K562 (cell line): ENCODE data around the gene CAPRIN1. TPM values are rescaled to one million over a fixed set of nuclear protein-coding genes. Genes with fewer than 3 reads are reported as not detected.

Experiments
- ARID2 ChIP-seq: fragments of 450-650 bp; IDR thresholded peaks from 2 replicates; pipeline ENCODE4 v1.6.1; 2017; ENCODE audit warnings: antibody characterized with exemption, mild to moderate bottlenecking
- ASH1L ChIP-seq: fragments of 450-650 bp; IDR thresholded peaks from 2 replicates; pipeline ENCODE4 v1.6.1; 2018; ENCODE audit warnings: borderline replicate concordance, mild to moderate bottlenecking, low read depth; ENCODE audit not compliant: partially characterized antibody
- HMG20A ChIP-seq: fragments of 450-650 bp; formaldehyde crosslinking; conservative IDR thresholded peaks from 2 replicates; pipeline ENCODE4 v1.4.0; 2020; ENCODE audit warnings: mild to moderate bottlenecking, mixed read lengths
- KHSRP ChIP-seq: fragments of 450-650 bp; IDR thresholded peaks from 2 replicates; pipeline ENCODE4 v1.6.1; 2017
- MBD1 ChIP-seq: fragments of 250-450 bp; sonication (Bioruptor Pico); IDR thresholded peaks from 2 replicates; pipeline ENCODE4 v1.8.0; 2022; ENCODE audit warnings: inconsistent platforms
- POU5F1 ChIP-seq: fragments of 150-350 bp; IDR thresholded peaks from 2 replicates; pipeline ENCODE4 v1.6.1; 2014; ENCODE audit warnings: borderline replicate concordance, low read length, low read depth, mild to moderate bottlenecking; ENCODE audit not compliant: partially characterized antibody
- RFX1 ChIP-seq: fragments of 450-650 bp; IDR thresholded peaks from 2 replicates; pipeline ENCODE4 v1.6.1; 2016; ENCODE audit warnings: mild to moderate bottlenecking, moderate library complexity
- SIRT6 ChIP-seq: IDR thresholded peaks from one replicate; pipeline ENCODE4 v1.6.1; 2012; ENCODE audit warnings: low read depth, mild to moderate bottlenecking, control low read depth, inconsistent platforms, low read length, moderate library complexity
- SREBF1 ChIP-seq: fragments of 150-350 bp; IDR thresholded peaks from 2 replicates; pipeline ENCODE4 v1.6.1; 2014; ENCODE audit warnings: antibody characterized with exemption, low read depth, low read length, borderline replicate concordance
- TFE3 ChIP-seq: fragments of 450-650 bp; formaldehyde crosslinking; IDR thresholded peaks from 2 replicates; pipeline ENCODE4 v1.4.0; 2020; ENCODE audit warnings: mild to moderate bottlenecking, mixed read lengths
- ZNF354B ChIP-seq: fragments of 250-450 bp; sonication (Bioruptor Pico); IDR thresholded peaks from 2 replicates; pipeline ENCODE4 v1.4.0; 2020
- ZNF384 ChIP-seq: IDR thresholded peaks from 2 replicates; pipeline ENCODE4 v1.6.1; 2012; ENCODE audit warnings: low read depth, low read length, improper control_type of control experiment
- ZNF507 ChIP-seq: conservative IDR thresholded peaks from 2 replicates; pipeline ENCODE4 v1.6.1; 2017; ENCODE audit warnings: missing genetic modification characterization, missing compliant biosample characterization
- ZNF551 ChIP-seq: fragments of 250-450 bp; sonication (Bioruptor Pico); IDR thresholded peaks from 2 replicates; pipeline ENCODE4 v1.5.0; 2021; ENCODE audit warnings: mild to moderate bottlenecking, moderate library complexity
- ZNF583 ChIP-seq: fragments of 250-450 bp; sonication (Bioruptor Pico); IDR thresholded peaks from 2 replicates; pipeline ENCODE4 v1.4.0; 2020
- ZNF589 ChIP-seq: fragments of 200-800 bp; sonication (Bioruptor generic); IDR thresholded peaks from 2 replicates; pipeline ENCODE4 v1.6.1; 2016; ENCODE audit warnings: low read depth, missing genetic modification characterization, missing compliant biosample characterization
- ZNF696 ChIP-seq: fragments of 250-450 bp; sonication (Bioruptor Pico); conservative IDR thresholded peaks from 2 replicates; pipeline ENCODE4 v1.4.0; 2020; ENCODE audit warnings: mild to moderate bottlenecking, moderate library complexity
- ZNF717 ChIP-seq: fragments of 250-450 bp; sonication (Bioruptor Pico); IDR thresholded peaks from 2 replicates; pipeline ENCODE4 v1.5.0; 2021
- ZNF830 ChIP-seq: fragments of 250-450 bp; sonication (Bioruptor Pico); IDR thresholded peaks from 2 replicates; pipeline ENCODE4 v1.5.0; 2021; ENCODE audit warnings: mild to moderate bottlenecking
- polyA plus RNA-seq, 8 experiments: library from polyadenylated mRNA; depleted of rRNA in 4 of 8; stranded (reverse) in 5 of 8; unstranded in 3 of 8; fragments of >200 nt; fragmentation: Nextera tagmentation in 2 of 8; fragmentation: Illumina TruSeq in 1 of 8; extraction: Ambion mirVana in 2 of 8; extraction: Trizol in 1 of 8; gene quantifications; 2 replicates each; pipeline versions ENCODE4 v1.2.1 to v1.2.3, GENCODE V29; 2011 to 2014; ENCODE audit warnings: inconsistent platforms in 1 of 8, missing spikeins in 1 of 8
- total RNA-seq, 7 experiments: library from RNA; depleted of rRNA in 6 of 7; stranded (reverse); fragments of >200 nt in 6 of 7; fragmentation: Illumina TruSeq in 2 of 7; extraction: Trizol in 2 of 7; gene quantifications; 2 replicates each; pipeline versions ENCODE4 v1.2.1 to v1.2.3, GENCODE V29; 2011 to 2021; ENCODE audit warnings: low replicate concordance in 1 of 7
- TF ChIP-seq, protein P1 (sequence below): sonication (generic); formaldehyde crosslinking; IDR thresholded peaks from 2 replicates; pipeline ENCODE4 v1.8.0; 2022; ENCODE audit warnings: missing genetic modification reagents, mild to moderate bottlenecking, borderline replicate concordance
- TF ChIP-seq, protein P2 (sequence below): fragments of 200-400 bp; formaldehyde crosslinking; IDR thresholded peaks from 2 replicates; pipeline ENCODE4 v1.6.1; 2017; ENCODE audit warnings: mild to moderate bottlenecking, low read depth, low read length, moderate library complexity

Gene CAPRIN1
- total and polyA plus RNA-seq, 9 of the 15 experiments (the other 6 are each of a cell fraction or from before 2014, with no cell fraction given): 49.6 to 271 (median 244) TPM

GRCh38 chr11:34051349-34052035 is at the start of gene CAPRIN1 (continued):
- no peak for TF ChIP-seq MBD1 (CRISPR knock-in tag)
- TF ChIP-seq SIRT6: no peak
- TF ChIP-seq ASH1L: no peak
- TF ChIP-seq ZNF583 (CRISPR knock-in tag): no peak
- TF ChIP-seq ZNF589 (CRISPR knock-in tag): no peak
- TF ChIP-seq, protein P1, sequence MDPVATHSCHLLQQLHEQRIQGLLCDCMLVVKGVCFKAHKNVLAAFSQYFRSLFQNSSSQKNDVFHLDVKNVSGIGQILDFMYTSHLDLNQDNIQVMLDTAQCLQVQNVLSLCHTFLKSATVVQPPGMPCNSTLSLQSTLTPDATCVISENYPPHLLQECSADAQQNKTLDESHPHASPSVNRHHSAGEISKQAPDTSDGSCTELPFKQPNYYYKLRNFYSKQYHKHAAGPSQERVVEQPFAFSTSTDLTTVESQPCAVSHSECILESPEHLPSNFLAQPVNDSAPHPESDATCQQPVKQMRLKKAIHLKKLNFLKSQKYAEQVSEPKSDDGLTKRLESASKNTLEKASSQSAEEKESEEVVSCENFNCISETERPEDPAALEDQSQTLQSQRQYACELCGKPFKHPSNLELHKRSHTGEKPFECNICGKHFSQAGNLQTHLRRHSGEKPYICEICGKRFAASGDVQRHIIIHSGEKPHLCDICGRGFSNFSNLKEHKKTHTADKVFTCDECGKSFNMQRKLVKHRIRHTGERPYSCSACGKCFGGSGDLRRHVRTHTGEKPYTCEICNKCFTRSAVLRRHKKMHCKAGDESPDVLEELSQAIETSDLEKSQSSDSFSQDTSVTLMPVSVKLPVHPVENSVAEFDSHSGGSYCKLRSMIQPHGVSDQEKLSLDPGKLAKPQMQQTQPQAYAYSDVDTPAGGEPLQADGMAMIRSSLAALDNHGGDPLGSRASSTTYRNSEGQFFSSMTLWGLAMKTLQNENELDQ: no peak
- TF ChIP-seq ZNF696 (CRISPR knock-in tag): no peak
- TF ChIP-seq, protein P2, sequence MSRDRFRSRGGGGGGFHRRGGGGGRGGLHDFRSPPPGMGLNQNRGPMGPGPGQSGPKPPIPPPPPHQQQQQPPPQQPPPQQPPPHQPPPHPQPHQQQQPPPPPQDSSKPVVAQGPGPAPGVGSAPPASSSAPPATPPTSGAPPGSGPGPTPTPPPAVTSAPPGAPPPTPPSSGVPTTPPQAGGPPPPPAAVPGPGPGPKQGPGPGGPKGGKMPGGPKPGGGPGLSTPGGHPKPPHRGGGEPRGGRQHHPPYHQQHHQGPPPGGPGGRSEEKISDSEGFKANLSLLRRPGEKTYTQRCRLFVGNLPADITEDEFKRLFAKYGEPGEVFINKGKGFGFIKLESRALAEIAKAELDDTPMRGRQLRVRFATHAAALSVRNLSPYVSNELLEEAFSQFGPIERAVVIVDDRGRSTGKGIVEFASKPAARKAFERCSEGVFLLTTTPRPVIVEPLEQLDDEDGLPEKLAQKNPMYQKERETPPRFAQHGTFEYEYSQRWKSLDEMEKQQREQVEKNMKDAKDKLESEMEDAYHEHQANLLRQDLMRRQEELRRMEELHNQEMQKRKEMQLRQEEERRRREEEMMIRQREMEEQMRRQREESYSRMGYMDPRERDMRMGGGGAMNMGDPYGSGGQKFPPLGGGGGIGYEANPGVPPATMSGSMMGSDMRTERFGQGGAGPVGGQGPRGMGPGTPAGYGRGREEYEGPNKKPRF: no peak
- TF ChIP-seq ZNF830 (CRISPR knock-in tag): peak; percentile 68; the same call in 1 of the 2 replicates
- no peak for TF ChIP-seq TFE3
- no peak for TF ChIP-seq ZNF384
- no peak for TF ChIP-seq SREBF1
- TF ChIP-seq ZNF717 (CRISPR knock-in tag): no peak
- no peak for TF ChIP-seq ARID2
- TF ChIP-seq ZNF507 (tag): no peak
- TF ChIP-seq KHSRP: no peak
- TF ChIP-seq ZNF354B (CRISPR knock-in tag): no peak
- no peak for TF ChIP-seq POU5F1
- no peak for TF ChIP-seq RFX1
- TF ChIP-seq HMG20A (CRISPR knock-in tag): no peak
- no peak for TF ChIP-seq ZNF551 (CRISPR knock-in tag)
